B cell (primary cell): ENCODE results near the gene RBM33. TPM values are rescaled to one million over a fixed set of nuclear protein-coding genes. Genes with fewer than 3 reads are reported as not detected.

Source experiments
- ATAC-seq: fragments of 200-7000 bp; cut with Tn5 transposase; one replicate; pipeline ENCODE4 v1.10.0; 2021; ENCODE audit warnings: low read depth, mild to moderate bottlenecking, moderate number of reproducible peaks, moderate library complexity
- CTCF ChIA-PET: fragments of 350-600 bp; sonication (Branson Sonifier 250); formaldehyde crosslinking; loops from one replicate; lab custom pipeline; 2021; ENCODE audit warnings: antibody characterized with exemption, inconsistent platforms; lab: Charles Lee
- POLR2A ChIA-PET: fragments of 350-600 bp; sonication (Branson Sonifier 250); formaldehyde crosslinking; loops from one replicate; lab custom pipeline; 2021; ENCODE audit warnings: antibody characterized with exemption; lab: Charles Lee
- DNase-seq: peaks from one replicate; pipeline ENCODE4 v3.0.0; 2013
- H2AFZ ChIP-seq: 2 replicates; pipeline ENCODE4 v1.6.1; 2012; ENCODE audit warnings: mild to moderate bottlenecking, low read depth, low read length; ENCODE audit not compliant: insufficient read depth, poor library complexity, severe bottlenecking
- H3K27ac ChIP-seq, 2 donors: 1 replicate in 1 of 2; 2 replicates in 1 of 2; pipeline ENCODE4 v1.5.1; 2012 to 2013; ENCODE audit warnings: low read length in 2 of 2, mild to moderate bottlenecking in 2 of 2, moderate library complexity in 1 of 2
- H3K27me3 ChIP-seq, 4 experiments: fragments of 200-600 bp in 1 of 4; sonication (generic) in 1 of 4; replicated peaks in 1 of 4; 1 replicate in 2 of 4; 2 replicates in 2 of 4; pipeline versions ENCODE4 v1.6.1 to v1.7.0; 2013 to 2016; ENCODE audit warnings: low read length in 3 of 4, mild to moderate bottlenecking in 2 of 4, mixed read lengths in 1 of 4, moderate library complexity in 1 of 4; ENCODE audit not compliant: insufficient read depth in 4 of 4, control insufficient read depth in 3 of 4; ENCODE audit errors: control extremely low read depth in 1 of 4
- H3K36me3 ChIP-seq, 2 experiments: replicated peaks in 1 of 2; 1 replicate in 1 of 2; 2 replicates in 1 of 2; pipeline versions ENCODE4 v1.6.1 to v1.7.1; 2013; ENCODE audit warnings: low read length in 1 of 2; ENCODE audit not compliant: insufficient read depth in 2 of 2, control insufficient read depth in 1 of 2; ENCODE audit errors: control extremely low read depth in 1 of 2, extremely low read depth in 1 of 2
- H3K4me1 ChIP-seq, 2 donors: fragments of 200-600 bp in 1 of 2; sonication (generic) in 1 of 2; 1 replicate in 1 of 2; 2 replicates in 1 of 2; pipeline versions ENCODE4 v1.5.1 to v1.6.1; 2013 to 2017; ENCODE audit warnings: low read length in 2 of 2; ENCODE audit not compliant: control insufficient read depth in 2 of 2, insufficient read depth in 2 of 2
- H3K4me2 ChIP-seq: replicated peaks from 2 replicates; pipeline ENCODE3; 2012; ENCODE audit warnings: mild to moderate bottlenecking, low read depth, low read length; ENCODE audit not compliant: poor library complexity, severe bottlenecking
- H3K4me3 ChIP-seq, 5 experiments: fragments of 200-600 bp in 1 of 5; sonication (generic) in 1 of 5; 1 replicate in 3 of 5; 2 replicates in 2 of 5; pipeline versions ENCODE4 v1.5.1 to v1.7.0; 2011 to 2016; ENCODE audit warnings: low read length in 4 of 5, mild to moderate bottlenecking in 4 of 5, low read depth in 2 of 5, control low read depth in 1 of 5, moderate library complexity in 1 of 5; ENCODE audit not compliant: insufficient read depth in 1 of 5; ENCODE audit errors: control extremely low read depth in 1 of 5, extremely low read depth in 1 of 5
- H3K79me2 ChIP-seq: fragments of 200-600 bp; sonication (generic); one replicate; pipeline ENCODE4 v1.6.0; 2016; ENCODE audit warnings: low read length; ENCODE audit not compliant: control insufficient read depth, insufficient read depth
- H3K9ac ChIP-seq: fragments of 200-600 bp; sonication (generic); 2 replicates; pipeline ENCODE4 v1.6.1; 2017; ENCODE audit warnings: mild to moderate bottlenecking, low read length, moderate library complexity
- H3K9me3 ChIP-seq, 3 donors: one replicate each; pipeline versions ENCODE4 v1.6.1 to v1.7.1; 2013; ENCODE audit warnings: low read length in 2 of 3; ENCODE audit not compliant: control insufficient read depth in 2 of 3, insufficient read depth in 1 of 3; ENCODE audit errors: control extremely low read depth in 1 of 3
- H4K20me1 ChIP-seq: 2 replicates; pipeline ENCODE4 v1.6.0; 2012; ENCODE audit warnings: mild to moderate bottlenecking, low read length; ENCODE audit not compliant: insufficient read depth, control insufficient read depth, poor library complexity, severe bottlenecking
- H3K27ac Mint-ChIP-seq: one replicate; pipeline ENCODE4 v1.8.0; 2021; ENCODE audit warnings: mixed read lengths
- H3K27me3 Mint-ChIP-seq: one replicate; pipeline ENCODE4 v1.8.0; 2021; ENCODE audit warnings: mixed read lengths
- H3K4me1 Mint-ChIP-seq: one replicate; pipeline ENCODE4 v1.8.0; 2021; ENCODE audit warnings: mixed read lengths
- H3K4me3 Mint-ChIP-seq: one replicate; pipeline ENCODE4 v1.8.0; 2021; ENCODE audit warnings: mixed read lengths
- H3K9me3 Mint-ChIP-seq: one replicate; pipeline ENCODE4 v1.8.0; 2022; ENCODE audit warnings: mixed read lengths; ENCODE audit not compliant: insufficient read depth
- EZH2 ChIP-seq: IDR thresholded peaks from 2 replicates; pipeline ENCODE4 v1.6.1; 2012; ENCODE audit warnings: borderline replicate concordance, low read depth, mild to moderate bottlenecking, moderate library complexity, low read length; ENCODE audit not compliant: insufficient read depth, poor library complexity, severe bottlenecking
- WGBS: methylation state at CpG from one replicate; pipeline ENCODE4 v1.1.5; 2013; ENCODE audit warnings: missing lambda C conversion rate; ENCODE audit not compliant: insufficient coverage; 5-methylcytosine and 5-hydroxymethylcytosine counted together
- intact Hi-C: fragments of 100-400 bp; cut with micrococcal nuclease; formaldehyde crosslinking; loops from one replicate; pipeline ENCODE4 v1.10.0; 2022
- polyA plus RNA-seq: library from polyadenylated mRNA; depleted of rRNA; stranded (reverse); fragments of >200 nt; gene quantifications from 2 replicates; pipeline ENCODE4 v1.2.3, GENCODE V29; 2012
- total RNA-seq, 2 donors: library from RNA; stranded (reverse); fragments of 120-200 nt in 1 of 2; gene quantifications; 1 replicate in 1 of 2; 2 replicates in 1 of 2; pipeline versions ENCODE4 v1.2.3 to v1.2.4, GENCODE V29; 2013 to 2022
- TF ChIP-seq, protein P1 (sequence below): fragments of 200-600 bp; IDR thresholded peaks from one replicate; pipeline ENCODE4 v1.8.0; 2022; ENCODE audit warnings: antibody characterized with exemption, mild to moderate bottlenecking

Gene RBM33
- total and polyA plus RNA-seq, 2 donors (not counting 1 experiment from before 2014, with no cell fraction given), result 33.5 to 189 TPM

DNA sequence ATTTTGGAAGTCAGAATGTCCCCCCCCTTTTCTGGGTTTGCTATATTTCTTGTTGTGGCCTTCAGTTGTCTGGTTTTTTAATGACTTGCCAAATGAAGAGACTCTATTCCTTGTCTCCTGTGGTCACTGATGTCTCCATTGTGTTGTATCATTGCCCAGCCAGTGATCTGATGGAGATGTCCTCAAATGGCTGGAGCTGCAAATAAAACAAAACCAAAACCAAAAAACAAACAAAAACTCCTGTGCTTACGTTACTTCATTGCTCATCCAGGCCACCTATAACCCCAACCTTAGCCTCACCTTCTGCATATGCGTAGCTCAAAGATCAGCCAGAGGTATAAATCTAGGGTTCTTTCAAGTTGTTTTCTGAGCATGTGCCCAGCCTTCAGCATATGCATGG is 5.1 kb downstream of the RBM33 start:
- no peak for ATAC-seq
- peaks cover 39 to 47% of the 10 kb centered on the region in 2 donors for H3K4me1 ChIP-seq

More for the DNA sequence above, 5.1 kb downstream of the RBM33 start:
- POLR2A ChIA-PET, result no interaction called here
- WGBS, result 94% methylated on average over 2 of the region's 2 CpGs
- Histone ChIP-seq H3K4me2 (no peak overlapping the region), H3K9ac (no peak overlapping the region), H3K4me3 (no peak overlapping the region), H2AFZ (no peak overlapping the region), H3K36me3 (peaks cover 1 to 21% of the 10 kb centered on the region in 2 experiments), H3K9me3 (peaks cover 0 to 12% (median 6%) of the 10 kb centered on the region in 3 donors), H4K20me1 (peaks cover 54% of the 10 kb centered on the region), H3K79me2 (peaks cover 100% of the 10 kb centered on the region), H3K27me3 (no peaks in the 10 kb centered on the region), H3K27ac (no peak overlapping the region)
- peaks cover 76% of the 10 kb centered on the region for H3K4me1 Mint-ChIP-seq
- peaks cover 10% of the 10 kb centered on the region for H3K9me3 Mint-ChIP-seq
- TF ChIP-seq, protein P1, sequence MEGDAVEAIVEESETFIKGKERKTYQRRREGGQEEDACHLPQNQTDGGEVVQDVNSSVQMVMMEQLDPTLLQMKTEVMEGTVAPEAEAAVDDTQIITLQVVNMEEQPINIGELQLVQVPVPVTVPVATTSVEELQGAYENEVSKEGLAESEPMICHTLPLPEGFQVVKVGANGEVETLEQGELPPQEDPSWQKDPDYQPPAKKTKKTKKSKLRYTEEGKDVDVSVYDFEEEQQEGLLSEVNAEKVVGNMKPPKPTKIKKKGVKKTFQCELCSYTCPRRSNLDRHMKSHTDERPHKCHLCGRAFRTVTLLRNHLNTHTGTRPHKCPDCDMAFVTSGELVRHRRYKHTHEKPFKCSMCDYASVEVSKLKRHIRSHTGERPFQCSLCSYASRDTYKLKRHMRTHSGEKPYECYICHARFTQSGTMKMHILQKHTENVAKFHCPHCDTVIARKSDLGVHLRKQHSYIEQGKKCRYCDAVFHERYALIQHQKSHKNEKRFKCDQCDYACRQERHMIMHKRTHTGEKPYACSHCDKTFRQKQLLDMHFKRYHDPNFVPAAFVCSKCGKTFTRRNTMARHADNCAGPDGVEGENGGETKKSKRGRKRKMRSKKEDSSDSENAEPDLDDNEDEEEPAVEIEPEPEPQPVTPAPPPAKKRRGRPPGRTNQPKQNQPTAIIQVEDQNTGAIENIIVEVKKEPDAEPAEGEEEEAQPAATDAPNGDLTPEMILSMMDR, result no peak
- no peak for TF ChIP-seq EZH2
- peak overlapping the region; percentile 16 for H3K4me3 Mint-ChIP-seq
- peak overlapping the region; percentile 34 for H3K27ac Mint-ChIP-seq
- no peak for DNase-seq
- H3K27me3 Mint-ChIP-seq, result no peaks in the 10 kb centered on the region
- intact Hi-C loops, result loop anchor here (5.0 to 10.0 kb wide), 2 partner anchors 645 to 993 kb away; partner anchors contain the start of genes PAXIP1 and RNF32
- CTCF ChIA-PET, result interaction anchor here (1.2 to 1.3 kb wide), 2 partner anchors 10 to 51 kb away, joined by 3 to 4 read pairs; no protein-coding TSS in a partner anchor
